Stimulated activated CD8-positive, alpha-beta memory T cell treated with anti-CD3 and anti-CD28 coated beads, Interleukin-15, amount 100 ng/mL, for 24 hours (primary cell): ENCODE results near the gene DALRD3.
A peak's percentile ranks its signal among the peaks of the same experiment; 100 is the strongest.
"Not testable (repeated sequence)": the region's sequence is repeated elsewhere in the genome, so short reads cannot be mapped to it uniquely, and the experiment has no call there.

Source experiments
- DNase-seq: peaks from one replicate; pipeline ENCODE4 v3.0.0-alpha.2; 2020; ENCODE audit warnings: low read depth

Gene DALRD3

DNA sequence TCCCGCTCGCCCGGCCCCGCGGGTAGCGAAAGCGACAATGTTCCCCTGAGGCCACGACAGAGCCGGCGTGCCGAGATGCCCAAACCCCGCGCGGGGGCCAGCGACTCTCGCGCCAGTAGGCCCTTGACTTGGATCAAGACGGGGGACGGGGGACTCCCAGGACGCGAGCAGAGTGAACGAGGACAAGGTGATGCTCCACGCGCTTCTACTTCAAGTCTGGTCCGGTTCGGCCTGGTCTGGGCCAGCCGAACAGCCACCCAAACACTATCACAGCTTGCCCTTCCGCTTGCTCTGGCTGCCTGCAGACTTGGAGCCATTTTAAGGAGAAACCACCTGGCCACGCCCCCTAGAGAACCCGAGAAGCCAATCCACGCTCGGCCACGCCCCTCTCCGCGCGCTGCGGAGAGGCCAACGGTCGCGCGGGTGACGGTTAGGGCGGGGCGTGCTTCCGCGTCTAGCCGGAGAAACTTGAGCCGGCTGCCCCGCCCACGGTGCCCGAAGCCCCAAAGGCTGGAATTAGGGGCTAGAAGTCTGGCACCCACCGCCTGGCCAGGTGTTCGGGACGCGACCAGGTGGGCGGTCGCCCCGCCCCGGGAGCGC is 2.9 kb upstream of the DALRD3 start:
- DNase-seq = peak; percentile 97

DNA sequence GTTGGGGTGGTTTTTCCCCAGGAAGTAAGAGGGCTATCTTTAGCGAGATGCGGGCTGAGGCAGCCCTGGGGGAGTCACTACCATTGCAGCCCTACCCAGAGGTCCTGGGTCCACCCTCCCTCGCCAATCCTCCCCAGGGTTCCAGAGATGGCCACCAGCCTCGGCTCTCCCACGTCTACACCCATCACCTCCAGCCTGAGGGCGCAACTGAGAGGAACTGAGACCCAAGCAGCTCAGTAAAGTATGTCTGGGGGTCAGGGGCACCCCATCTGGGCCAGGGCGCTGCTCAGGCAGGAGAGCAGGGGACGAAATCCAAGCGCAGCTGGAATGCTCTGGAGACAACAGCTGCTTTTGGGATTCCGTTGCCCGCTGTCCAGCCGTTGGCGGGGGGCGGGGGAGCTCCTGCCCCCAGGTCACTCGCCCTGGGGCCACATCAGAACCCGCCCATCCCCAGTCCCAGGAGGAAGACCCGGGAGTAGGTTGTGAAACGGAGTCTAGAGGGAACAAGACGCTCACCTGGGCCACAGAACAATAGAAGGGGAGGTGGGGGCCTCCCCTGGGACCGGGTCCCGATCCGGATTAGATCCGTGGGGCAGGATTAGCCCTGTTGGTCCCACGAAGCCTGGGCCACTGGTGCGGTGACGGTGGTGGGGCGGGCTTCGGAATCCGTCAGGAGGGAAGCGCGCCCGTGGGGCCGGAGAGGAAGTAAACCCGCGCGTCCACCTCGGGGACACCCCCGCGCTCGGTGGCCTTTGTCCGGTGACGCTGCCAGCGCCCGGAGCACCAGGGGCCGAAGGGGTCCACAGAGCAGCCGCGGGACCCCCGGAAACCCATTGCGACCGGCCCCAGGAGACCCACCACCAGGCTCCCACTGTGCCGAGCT is 2.2 kb upstream of the DALRD3 start:
- DNase-seq = no peak

DNA sequence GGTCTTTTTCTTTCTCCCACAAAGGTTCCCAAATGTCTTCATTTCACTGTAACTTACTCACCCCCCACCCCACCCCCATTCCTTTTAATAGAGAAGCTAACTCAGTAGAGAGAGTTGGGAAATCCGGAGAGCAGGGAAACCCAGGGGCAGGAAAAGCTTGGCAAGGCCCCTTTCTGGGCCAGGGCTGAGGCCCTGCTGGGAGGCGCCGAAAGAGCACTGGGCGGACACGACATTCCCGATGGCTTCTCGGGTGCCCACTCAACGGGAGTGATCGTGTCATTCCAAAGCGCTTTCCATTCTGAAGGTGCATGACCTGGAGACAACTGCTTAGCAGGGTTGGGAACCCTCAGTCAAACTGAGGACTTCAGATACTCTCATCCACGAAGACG is 1.6 kb upstream of the DALRD3 start:
- no peak for DNase-seq

DNA sequence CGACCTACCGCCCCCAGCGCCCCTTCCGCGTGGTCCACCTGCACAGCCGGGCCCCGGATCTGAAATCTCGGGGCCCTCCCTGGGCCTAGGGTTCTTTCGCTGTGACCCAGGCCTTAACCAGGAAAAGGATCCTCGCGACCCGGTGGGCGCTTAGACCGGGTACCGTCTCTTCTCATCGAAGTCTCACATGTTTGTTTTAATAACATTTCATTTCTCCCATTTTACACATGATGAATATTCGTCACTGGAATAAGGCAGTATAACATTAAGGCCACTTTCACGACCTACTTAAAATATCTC is 277 bp upstream of the DALRD3 start:
- DNase-seq = no peak

DNA sequence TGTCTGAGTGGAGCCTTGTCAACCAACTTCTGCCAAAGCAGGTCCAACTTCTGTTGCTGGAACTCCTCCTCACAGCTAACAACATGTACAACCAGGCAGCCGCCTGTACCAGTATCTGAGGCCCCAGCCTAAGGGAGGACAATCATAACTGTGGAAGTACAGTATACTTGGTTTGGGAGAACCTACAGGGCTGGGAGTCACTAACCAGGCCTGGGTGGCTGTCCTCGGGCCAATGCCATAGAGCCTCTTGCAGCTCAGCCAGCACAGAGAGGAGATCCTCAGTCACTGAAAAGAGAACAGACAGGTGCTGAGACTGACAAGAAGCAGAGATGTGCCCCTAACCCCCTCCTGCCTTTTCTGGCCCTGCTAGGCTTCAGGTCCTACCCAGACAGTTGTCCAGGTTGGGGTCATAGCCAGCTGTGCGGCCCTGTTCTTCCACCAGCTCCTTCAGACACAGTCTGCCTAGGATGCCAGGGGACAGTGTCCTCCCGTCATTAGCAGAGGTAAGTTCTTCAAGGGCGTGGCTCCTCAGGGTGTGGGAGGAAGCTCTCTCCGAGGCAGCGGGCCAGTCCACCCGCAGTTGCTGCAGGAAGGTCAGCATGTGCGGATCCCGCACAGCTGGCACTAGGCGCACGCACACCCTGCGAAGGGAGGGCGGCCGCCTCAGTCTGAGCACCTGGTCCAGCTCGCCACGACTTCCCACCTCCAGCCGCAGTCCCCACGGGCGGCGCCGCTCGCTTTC is 980 bp downstream of the DALRD3 start:
- no peak for DNase-seq

DNA sequence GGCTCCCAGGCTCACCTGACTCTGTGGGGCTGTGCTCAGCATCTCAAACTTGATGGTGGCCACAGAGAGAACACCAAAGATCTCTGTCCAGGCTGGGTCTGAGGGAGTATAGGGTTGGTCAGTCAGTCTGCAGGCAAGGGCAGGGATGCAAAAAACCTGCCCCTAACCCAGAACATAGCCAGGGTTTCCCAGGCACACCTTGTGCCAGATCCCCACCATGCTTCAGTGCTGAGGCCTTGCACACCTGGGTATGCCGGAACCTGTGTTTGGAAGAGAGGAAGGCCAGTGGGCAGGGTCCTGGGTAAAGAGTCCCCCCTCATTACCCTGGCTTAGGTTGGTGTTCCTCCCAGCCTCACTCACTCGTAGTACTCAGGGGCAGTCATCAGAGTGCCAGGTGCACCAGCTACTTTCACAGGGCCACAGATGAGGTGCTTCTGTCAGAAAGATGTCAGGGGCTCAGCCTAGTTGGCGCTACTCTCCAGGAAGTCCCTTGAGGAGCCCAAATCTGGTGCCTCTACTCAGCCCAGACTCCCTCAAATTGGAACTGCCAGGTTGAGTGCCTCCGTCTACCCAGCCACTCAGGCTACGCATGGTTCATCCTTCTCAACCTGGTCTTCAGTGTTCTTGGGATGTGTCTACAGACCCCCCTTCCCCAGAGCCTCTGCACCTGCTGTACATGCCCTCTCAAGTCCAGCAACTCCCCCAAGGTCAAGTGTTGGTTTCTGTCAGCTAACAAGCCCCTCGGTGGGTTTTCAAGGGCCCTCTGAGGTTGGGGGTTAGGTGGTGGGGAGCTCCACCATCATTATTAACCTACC is 1.8 kb downstream of the DALRD3 start:
- no peak for DNase-seq

DNA sequence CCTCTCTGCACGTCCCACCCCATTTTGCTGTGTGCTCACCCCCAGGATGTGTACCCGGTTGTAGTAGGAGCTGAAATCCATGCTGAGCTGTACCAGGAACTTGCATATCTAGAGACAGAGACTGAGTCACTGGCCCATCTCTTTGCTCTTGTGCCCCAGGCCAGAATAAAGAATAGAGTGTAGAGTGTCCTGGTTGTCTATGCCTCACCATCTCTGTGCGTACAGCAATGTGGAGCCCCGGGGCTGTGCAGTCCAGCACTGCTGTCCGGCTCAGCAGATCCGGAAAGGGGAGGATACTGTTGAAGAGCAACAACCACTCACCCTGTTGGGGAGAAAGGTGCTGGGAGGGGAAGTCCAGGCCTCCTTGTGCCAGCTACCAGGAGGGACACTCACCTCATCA is 2.6 kb downstream of the DALRD3 start:
- DNase-seq = no peak

DNA sequence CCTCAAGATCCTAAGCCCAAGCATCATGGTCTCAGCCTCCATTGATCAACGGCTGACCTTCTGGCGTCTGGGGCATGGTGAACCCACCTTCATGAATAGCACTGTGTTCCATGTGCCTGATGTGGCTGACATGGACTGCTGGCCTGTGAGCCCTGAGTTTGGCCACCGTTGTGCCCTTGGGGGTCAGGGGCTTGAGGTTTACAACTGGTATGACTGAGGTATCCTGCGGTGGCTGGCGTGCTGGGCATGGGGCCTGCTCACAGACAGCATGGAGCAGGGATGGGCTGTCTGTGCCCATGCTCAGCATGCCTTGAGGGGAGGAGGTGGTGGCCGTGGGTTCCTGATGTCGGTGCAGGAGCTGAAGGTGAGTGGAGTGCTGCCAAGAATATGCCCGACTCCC is 3.3 kb downstream of the DALRD3 start:
- no peak for DNase-seq

DNA sequence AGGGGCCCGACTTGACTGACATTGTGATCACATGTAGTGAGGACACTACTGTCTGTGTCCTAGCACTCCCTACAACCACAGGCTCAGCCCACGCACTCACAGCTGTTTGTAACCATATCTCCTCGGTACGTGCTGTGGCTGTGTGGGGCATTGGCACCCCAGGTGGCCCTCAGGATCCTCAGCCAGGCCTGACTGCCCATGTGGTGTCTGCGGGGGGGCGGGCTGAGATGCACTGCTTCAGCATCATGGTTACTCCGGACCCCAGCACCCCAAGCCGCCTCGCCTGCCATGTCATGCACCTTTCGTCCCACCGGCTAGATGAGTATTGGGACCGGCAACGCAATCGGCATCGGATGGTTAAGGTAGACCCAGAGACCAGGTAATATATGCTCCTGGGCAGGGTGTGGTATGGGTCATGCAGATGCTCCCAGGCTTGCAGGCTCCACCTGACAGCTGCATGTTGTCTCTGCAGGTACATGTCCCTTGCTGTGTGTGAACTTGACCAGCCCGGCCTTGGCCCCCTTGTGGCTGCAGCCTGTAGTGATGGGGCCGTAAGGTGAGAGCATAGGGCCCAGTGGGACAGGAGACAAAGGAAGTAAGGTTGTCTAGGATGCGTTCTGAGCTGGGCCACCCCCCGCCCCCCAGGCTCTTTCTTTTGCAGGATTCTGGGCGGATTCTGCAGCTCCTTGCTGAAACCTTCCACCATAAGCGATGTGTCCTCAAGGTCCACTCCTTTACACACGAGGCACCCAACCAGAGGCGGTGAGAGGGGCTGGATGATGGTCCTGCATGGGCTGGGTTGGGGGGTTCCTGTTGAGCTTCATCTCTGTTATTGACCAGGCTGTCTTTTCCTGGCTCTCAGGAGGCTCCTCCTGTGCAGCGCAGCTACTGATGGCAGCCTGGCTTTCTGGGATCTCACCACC is 4.4 kb downstream of the DALRD3 start:
- DNase-seq = no peak

DNA sequence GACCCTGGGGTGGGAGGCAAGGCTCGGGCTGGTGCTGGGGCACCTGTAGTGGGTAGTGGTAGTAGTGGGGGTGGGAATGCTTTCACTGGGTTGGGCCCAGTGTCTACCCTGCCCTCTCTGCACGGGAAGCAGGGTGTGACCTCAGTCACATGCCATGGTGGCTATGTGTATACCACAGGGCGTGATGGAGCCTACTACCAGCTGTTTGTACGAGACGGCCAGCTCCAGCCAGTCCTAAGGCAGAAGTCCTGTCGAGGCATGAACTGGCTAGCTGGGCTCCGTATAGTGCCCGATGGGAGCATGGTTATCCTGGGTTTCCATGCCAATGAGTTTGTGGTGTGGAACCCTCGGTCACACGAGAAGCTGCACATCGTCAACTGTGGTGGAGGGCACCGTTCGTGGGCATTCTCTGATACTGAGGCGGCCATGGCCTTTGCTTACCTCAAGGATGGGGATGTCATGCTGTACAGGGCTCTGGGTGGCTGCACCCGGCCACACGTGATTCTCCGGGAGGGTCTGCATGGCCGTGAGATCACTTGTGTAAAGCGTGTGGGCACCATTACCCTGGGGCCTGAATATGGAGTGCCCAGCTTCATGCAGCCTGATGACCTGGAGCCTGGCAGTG is 5.2 kb downstream of the DALRD3 start:
- no peak for DNase-seq

DNA sequence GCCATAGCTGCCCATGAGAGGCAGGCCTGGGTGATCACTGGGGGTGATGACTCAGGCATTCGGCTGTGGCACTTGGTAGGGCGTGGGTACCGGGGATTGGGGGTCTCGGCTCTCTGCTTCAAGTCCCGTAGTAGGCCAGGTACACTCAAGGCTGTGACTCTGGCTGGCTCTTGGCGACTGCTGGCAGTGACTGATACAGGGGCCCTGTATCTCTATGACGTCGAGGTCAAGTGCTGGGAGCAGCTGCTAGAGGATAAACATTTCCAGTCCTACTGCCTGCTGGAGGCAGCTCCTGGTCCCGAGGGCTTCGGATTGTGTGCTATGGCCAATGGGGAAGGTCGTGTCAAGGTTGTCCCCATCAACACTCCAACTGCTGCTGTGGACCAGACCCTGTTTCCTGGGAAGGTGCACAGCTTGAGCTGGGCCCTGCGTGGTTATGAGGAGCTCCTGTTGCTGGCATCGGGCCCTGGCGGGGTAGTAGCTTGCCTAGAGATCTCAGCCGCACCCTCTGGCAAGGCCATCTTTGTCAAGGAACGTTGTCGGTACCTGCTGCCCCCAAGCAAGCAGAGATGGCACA is 5.9 kb downstream of the DALRD3 start:
- no peak for DNase-seq

DNA sequence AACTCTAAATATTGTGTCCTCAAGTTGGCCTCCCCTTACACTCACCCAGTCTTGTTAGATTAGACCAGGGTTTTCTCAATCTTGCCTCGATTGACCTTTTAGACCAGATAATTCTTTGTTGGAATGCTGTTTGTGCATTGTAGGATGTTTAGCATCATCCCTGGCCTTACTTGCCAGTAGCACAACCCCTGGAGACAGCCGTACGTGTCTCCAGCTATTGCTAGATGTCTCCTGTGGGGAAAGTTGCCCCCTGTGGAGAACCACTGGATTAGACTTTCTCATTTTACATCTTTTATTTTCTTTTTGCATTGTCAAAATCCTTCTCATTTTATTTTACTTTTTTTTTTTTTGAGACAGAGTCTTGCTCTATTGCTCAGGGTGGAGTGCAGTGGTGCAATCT is 9.0 kb downstream of the DALRD3 start:
- no peak for DNase-seq

DNA sequence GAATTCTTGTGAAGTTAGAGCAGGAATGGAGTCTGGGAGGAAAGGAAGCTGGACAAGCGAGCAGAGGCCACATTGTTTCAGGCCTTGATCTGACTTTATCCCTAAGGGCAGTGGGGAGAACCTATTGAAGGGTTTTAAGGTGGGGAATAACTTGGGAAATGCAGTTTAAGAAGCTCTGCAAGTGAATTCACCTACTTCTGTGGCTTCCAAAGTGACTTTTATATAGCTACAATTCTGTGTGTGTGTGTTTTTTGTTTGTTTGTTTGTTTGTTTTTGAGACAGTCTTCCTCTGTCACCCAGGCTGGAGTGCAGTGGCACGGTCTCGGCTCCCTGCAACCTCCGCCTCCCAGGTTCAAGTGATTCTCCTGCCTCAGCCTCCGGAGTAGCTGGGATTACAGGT is 9.8 kb downstream of the DALRD3 start:
- not testable (repeated sequence) for DNase-seq

DNA sequence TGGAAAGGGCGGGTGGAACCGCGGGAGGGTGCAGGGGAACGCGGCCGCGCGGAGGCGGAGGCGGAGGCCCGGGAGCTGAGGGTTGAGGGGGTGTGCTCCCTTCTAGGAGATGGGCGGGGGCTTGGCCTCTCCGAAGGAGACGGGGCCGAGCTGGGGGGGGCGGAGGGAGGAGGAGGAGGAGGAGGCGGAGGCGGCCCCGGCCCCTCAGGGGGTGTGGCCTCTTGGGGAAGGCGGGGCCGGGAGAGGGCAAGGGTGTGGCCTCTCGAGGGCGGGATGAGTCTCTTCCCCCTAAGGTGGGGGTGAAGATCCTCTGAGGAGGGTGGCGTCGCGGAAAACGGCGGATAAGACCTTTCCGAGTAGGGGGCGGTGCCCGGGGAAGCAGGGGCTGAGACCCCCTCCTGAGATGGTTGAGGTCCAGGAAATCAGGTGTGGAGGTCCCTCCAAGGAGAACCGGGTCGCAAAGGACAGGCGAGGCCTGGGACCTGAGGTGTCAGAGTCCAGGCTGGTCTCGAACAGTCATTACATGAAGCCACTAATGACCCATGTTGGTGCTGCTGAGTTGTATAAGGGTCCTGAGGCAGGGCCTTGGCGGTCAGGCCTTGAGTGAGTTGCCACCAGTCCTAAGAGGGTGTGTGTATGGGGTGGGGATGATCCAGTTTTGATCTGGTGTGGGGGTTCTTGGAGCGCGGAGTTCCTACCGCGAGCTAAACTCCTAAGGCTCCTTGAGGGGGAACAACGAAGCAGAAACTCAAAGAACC is 10.4 kb downstream of the DALRD3 start:
- peak; percentile 71 for DNase-seq

DNA sequence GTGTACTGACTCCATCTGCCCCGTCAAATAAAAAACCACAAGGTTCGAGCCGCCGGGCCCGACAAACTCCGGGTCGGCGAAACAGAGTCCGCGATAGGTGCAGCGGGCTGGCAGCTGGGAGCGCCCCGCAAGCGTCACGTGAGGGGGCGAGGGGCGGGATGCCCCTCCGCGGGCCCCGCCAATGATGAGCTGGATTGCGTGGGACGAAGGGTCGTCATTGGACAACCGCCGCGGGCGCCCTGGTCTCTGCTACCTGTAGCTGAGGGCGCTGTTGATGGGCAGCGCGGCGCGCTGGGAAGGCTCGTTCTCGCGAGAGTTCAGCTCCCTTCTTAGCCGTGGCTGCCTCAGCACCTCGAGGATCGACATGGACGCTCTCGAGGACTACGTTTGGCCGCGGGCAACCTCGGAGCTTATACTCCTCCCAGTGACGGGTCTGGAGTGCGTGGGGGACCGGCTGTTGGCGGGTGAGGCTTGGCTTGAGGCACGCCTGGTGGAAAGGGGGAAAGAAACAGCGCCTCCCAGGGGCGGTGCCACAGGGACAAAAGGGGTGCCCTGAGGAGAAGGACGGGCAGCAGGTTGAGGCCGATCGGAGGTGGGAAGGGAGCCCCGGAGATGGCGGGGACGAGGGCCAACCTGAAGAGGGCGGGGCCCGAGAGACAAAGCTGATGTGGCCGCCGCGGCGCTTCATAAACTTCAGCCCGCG is 11.2 kb downstream of the DALRD3 start, which contains the start of gene WDR6:
Gene WDR6 (plus strand): TSS at position 324 of the 703 bp plus-strand sequence. CDS start 41 bp downstream, at position 365.
- DNase-seq = peak; percentile 89

DNA sequence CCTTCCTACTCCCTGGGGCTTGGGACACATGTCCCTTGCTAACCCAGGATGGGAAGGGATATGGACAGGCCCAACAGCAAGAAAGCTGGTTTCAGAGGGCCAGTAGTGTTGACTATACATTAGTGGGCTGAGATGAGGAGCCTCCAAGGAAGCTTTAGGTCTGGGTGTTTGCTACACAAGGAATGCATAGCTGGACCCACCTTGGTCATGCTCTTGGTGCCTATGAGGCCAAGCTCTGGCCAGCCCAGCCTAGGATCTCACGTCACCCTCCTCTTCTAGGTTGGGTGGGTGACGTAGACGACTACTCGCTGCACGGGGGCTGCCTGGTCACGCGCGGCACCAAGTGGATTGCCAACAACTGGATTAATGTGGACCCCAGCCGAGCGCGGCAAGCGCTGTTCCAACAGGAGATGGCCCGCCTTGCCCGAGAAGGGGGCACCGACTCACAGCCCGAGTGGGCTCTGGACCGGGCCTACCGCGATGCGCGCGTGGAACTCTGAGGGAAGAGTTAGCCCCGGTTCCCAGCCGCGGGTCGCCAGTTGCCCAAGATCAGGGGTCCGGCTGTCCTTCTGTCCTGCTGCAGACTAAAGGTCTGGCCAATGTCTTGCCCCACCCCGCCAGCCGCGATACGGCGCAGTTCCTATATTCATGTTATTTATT is 11.8 kb downstream of the DALRD3 start:
- no peak for DNase-seq

DNA sequence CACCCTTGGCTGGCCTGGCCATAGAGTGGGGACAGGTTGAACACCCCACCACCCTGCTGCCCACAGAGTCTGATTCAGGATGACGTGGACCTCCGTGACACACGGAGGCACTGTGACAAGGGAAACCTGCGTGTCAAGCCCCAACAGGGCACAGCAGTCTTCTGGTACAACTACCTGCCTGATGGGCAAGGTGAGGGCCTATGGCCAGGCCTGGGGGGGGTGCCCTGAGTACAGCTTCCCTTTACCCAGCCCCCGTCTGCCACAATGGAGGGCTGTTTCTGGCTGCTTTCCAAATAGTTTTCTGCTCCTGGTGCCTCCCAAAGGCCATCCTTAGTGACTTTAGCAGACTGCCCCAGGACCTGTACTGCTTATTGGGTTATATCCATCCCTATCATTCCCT is 12.4 kb downstream of the DALRD3 start:
- no peak for DNase-seq

DNA sequence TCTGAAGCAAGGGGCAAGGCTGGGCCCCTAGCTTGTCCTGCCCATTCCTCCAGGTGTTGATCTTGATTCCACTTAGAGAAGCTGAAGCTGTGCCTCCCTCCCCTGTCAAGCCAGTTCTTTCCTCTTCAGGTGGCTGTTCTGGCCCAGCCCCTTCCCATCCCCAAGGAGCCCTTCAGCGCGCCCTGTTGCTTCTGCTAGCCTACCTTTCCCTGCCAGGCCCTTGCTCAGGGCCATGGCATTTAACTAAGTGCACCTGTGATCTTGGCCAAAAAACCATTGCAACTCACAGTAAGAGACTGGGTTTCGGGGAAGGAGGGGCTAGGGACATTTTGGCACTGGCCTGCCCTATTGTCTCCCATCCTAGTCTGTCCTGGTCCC is 13.1 kb downstream of the DALRD3 start:
- DNase-seq = no peak
